HepG2 (cell line): ENCODE results near the gene LENEP. TPM values are rescaled to one million over a fixed set of nuclear protein-coding genes. Genes with fewer than 3 reads are reported as not detected.

Experiments used
- EEA1 ChIP-seq: sonication (generic); formaldehyde crosslinking; IDR thresholded peaks from 2 replicates; pipeline ENCODE4 v1.5.1; 2020; ENCODE audit warnings: mild to moderate bottlenecking, missing genetic modification reagents, borderline replicate concordance
- ELF1 ChIP-seq: sonication (generic); formaldehyde crosslinking; IDR thresholded peaks from 2 replicates; pipeline ENCODE4 v1.4.0; 2020; ENCODE audit warnings: missing genetic modification reagents
- ELF4 ChIP-seq: sonication (generic); formaldehyde crosslinking; IDR thresholded peaks from 2 replicates; pipeline ENCODE4 v1.5.0; 2020; ENCODE audit warnings: missing genetic modification reagents, mild to moderate bottlenecking, moderate library complexity, borderline replicate concordance
- ERF ChIP-seq: IDR thresholded peaks from 2 replicates; pipeline ENCODE4 v1.6.1; 2018; ENCODE audit warnings: missing biosample characterization, missing genetic modification reagents
- FOXP4 ChIP-seq: sonication (generic); formaldehyde crosslinking; IDR thresholded peaks from 2 replicates; pipeline ENCODE4 v1.4.0; 2020; ENCODE audit warnings: missing genetic modification reagents
- GPN1 ChIP-seq: sonication (generic); formaldehyde crosslinking; IDR thresholded peaks from 2 replicates; pipeline ENCODE4 v1.5.1; 2020; ENCODE audit warnings: missing genetic modification reagents, borderline replicate concordance
- IKZF5 ChIP-seq: IDR thresholded peaks from 2 replicates; pipeline ENCODE4 v1.6.1; 2018; ENCODE audit warnings: missing genetic modification reagents, mild to moderate bottlenecking, missing compliant biosample characterization
- KAT8 ChIP-seq: IDR thresholded peaks from 2 replicates; pipeline ENCODE4 v1.6.1; 2016; ENCODE audit warnings: missing genetic modification reagents, missing compliant biosample characterization
- KDM5A ChIP-seq: fragments of 200-600 bp; sonication (generic); IDR thresholded peaks from 2 replicates; pipeline ENCODE4 v1.7.0; 2018; ENCODE audit warnings: antibody characterized with exemption, mild to moderate bottlenecking, low read length, borderline replicate concordance
- LBX2 ChIP-seq: sonication (generic); formaldehyde crosslinking; IDR thresholded peaks from 2 replicates; pipeline ENCODE4 v1.5.0; 2020; ENCODE audit warnings: missing genetic modification reagents, mild to moderate bottlenecking, borderline replicate concordance
- PHF20 ChIP-seq: sonication (generic); formaldehyde crosslinking; IDR thresholded peaks from 2 replicates; pipeline ENCODE4 v1.5.0; 2020; ENCODE audit warnings: mild to moderate bottlenecking, missing genetic modification reagents
- PHF8 ChIP-seq: sonication (generic); formaldehyde crosslinking; IDR thresholded peaks from 2 replicates; pipeline ENCODE4 v1.5.0; 2020; ENCODE audit warnings: missing genetic modification reagents
- POLR2A ChIP-seq, 2 experiments: IDR thresholded peaks; 2 replicates each; pipeline ENCODE4 v1.6.1; 2011; ENCODE audit warnings: low read depth in 2 of 2, low read length in 2 of 2, mild to moderate bottlenecking in 1 of 2, moderate library complexity in 1 of 2; ENCODE audit not compliant: insufficient read depth in 1 of 2
- POLR2AphosphoS5 ChIP-seq: IDR thresholded peaks from 2 replicates; pipeline ENCODE4 v1.6.1; 2012; ENCODE audit warnings: low read depth, low read length
- SNAPC5 ChIP-seq: sonication (generic); formaldehyde crosslinking; IDR thresholded peaks from 2 replicates; pipeline ENCODE4 v1.8.1; 2023; ENCODE audit warnings: mild to moderate bottlenecking, missing genetic modification reagents, borderline replicate concordance
- TFAP4 ChIP-seq: sonication (generic); IDR thresholded peaks from 2 replicates; pipeline ENCODE4 v1.6.1; 2016; ENCODE audit warnings: low read depth, borderline replicate concordance
- THAP11 ChIP-seq: IDR thresholded peaks from 2 replicates; pipeline ENCODE4 v1.6.1; 2016; ENCODE audit warnings: missing biosample characterization, missing genetic modification reagents
- XRCC5 ChIP-seq: fragments of 200-400 bp; formaldehyde crosslinking; optimal IDR thresholded peaks from 2 replicates; pipeline ENCODE3; 2017; ENCODE audit warnings: mild to moderate bottlenecking, low read length
- ZNF101 ChIP-seq: sonication (generic); formaldehyde crosslinking; IDR thresholded peaks from 2 replicates; pipeline ENCODE4 v1.4.0; 2020; ENCODE audit warnings: mild to moderate bottlenecking, low read depth, missing genetic modification reagents, borderline replicate concordance
- ZNF335 ChIP-seq: sonication (generic); formaldehyde crosslinking; IDR thresholded peaks from 2 replicates; pipeline ENCODE4 v1.4.0; 2020; ENCODE audit warnings: missing genetic modification reagents
- ZNF441 ChIP-seq: sonication (generic); formaldehyde crosslinking; IDR thresholded peaks from 2 replicates; pipeline ENCODE4 v1.7.0; 2021; ENCODE audit warnings: missing genetic modification reagents, borderline replicate concordance
- ZNF691 ChIP-seq: sonication (generic); formaldehyde crosslinking; IDR thresholded peaks from 2 replicates; pipeline ENCODE4 v1.4.0; 2020; ENCODE audit warnings: missing genetic modification reagents, low read depth, mild to moderate bottlenecking, borderline replicate concordance
- polyA plus RNA-seq, 8 experiments: library from polyadenylated mRNA; depleted of rRNA in 3 of 8; stranded (reverse) in 7 of 8; unstranded in 1 of 8; fragments of >200 nt; fragmentation: Illumina TruSeq in 4 of 8; extraction: Trizol in 4 of 8; gene quantifications; 2 replicates each; pipeline versions ENCODE4 v1.2.1 to v1.2.3, GENCODE V29; 2011 to 2016; ENCODE audit warnings: low read depth in 4 of 8, missing spikeins in 1 of 8, mixed read lengths in 1 of 8; ENCODE audit not compliant: insufficient read depth in 1 of 8
- total RNA-seq, 5 experiments: library from RNA; depleted of rRNA; stranded (reverse); fragments of >200 nt; fragmentation: Illumina TruSeq; extraction: Trizol; gene quantifications; 2 replicates each; pipeline ENCODE4 v1.2.3, GENCODE V29; 2016; ENCODE audit warnings: low read depth in 1 of 5

The LENEP gene
- total and polyA plus RNA-seq, 2 of the 13 experiments (the other 11 are each of a cell fraction or from before 2014, with no cell fraction given) = 0.29 TPM; not detected in 1

- TF ChIP-seq FOXP4 (CRISPR knock-in tag) (no peak), TFAP4 (peak; percentile 61; the same call in 1 of the 2 replicates), ZNF101 (CRISPR knock-in tag) (no peak), EEA1 (CRISPR knock-in tag) (no peak), ELF1 (CRISPR knock-in tag) (peak; percentile 27; the same call in 1 of the 2 replicates), POLR2AphosphoS5 (peak; percentile 67), LBX2 (no peak), KAT8 (peak; percentile 61; the same call in 1 of the 2 replicates), PHF8 (CRISPR knock-in tag) (no peak; the same call in 1 of the 2 replicates), SNAPC5 (CRISPR knock-in tag) (0 out of 2 replicates have a peak, but pooled peaks have one; percentile 14), ELF4 (CRISPR knock-in tag) (peak; percentile 29; the same call in 1 of the 2 replicates), ZNF691 (no peak), IKZF5 (CRISPR knock-in tag) (0 out of 2 replicates have a peak, but pooled peaks have one; percentile 42), KDM5A (peak; percentile 44; the same call in 1 of the 2 replicates), ERF (CRISPR knock-in tag) (0 out of 2 replicates have a peak, but pooled peaks have one; percentile 17), THAP11 (peak; percentile 9; the same call in 1 of the 2 replicates), POLR2A (IDR thresholded peaks at IDR 0.05; ENCODE audit: insufficient read depth in 1 of 2, low read depth in 2 of 2, low read length in 2 of 2) (peak in 1 of 2 experiments; percentile 55; a peak in 2 of 4 replicates), ZNF335 (peak; percentile 76; the same call in 1 of the 2 replicates), GPN1 (no peak), PHF20 (CRISPR knock-in tag) (peak; percentile 48; the same call in 1 of the 2 replicates), XRCC5 (peak; percentile 3), ZNF441 (CRISPR knock-in tag) (no peak)
Measured at GRCh38 chr1:154955718-154956543, 37.5 kb upstream of the LENEP start, which contains the start of gene PBXIP1 (continued).
